Activated CD4-positive, CD25-positive, alpha-beta regulatory T cell (primary cell): Measurements from ENCODE around the gene IL26.
"Not testable (repeated sequence)": the region's sequence is repeated elsewhere in the genome, so short reads cannot be mapped to it uniquely, and the experiment has no call there.

ENCODE experiments used
- DNase-seq, 4 experiments: peaks; one replicate each; lab custom pipeline; 2025; lab: John Stamatoyannopoulos, UW

IL26 gene

DNA sequence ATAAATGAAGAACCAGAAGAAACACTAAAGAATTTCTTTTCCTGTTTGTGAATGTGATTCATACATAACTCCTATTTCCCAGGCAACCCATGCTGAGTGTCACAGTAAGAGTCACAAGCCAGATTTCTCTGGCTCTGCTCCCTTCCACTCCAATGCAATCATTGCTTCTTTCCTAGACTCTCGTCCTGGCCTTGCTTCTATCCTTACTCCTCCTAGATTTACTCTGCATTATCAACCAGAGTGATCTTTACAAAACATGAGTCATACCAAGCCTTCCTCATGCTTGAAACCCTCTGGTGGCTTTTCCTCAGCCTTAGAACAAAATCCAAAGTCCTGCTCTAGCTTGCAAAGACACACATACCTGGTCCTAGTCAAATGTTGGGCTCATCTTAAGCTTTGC lies 14.5 kb upstream of the IL26 start:
- DNase-seq, result no peak

DNA sequence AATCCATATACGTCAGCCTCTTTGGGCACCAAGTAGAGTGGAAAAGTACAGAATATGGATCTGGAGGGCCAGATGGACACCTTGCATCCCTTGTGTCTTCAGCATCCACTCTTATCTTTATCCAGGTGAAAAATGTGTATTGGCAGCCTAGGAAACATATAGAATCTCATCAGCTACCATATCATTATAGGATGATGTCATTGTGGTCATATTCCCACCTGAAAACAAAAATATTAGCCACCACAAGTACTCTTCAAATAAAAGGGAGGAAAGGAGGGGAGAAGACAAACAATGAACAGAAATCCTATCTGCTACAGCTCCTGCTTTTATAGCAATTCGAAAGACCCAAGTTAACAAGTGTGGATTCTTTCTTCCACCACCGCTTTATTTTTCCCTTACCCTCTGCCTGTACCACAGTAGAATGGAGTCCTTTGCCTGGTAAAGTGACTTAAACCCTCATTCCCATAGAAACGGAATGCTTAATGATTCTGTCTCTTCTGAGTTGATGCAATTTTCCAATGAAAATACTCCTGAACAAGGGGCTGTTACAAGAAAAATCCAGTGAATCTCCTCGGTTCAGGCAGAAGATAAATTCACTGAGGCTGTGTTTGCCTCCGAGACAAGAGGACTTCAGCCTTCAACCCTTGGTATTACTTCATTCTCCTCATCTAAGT lies 13.8 kb upstream of the IL26 start:
- DNase-seq, result no peak

DNA sequence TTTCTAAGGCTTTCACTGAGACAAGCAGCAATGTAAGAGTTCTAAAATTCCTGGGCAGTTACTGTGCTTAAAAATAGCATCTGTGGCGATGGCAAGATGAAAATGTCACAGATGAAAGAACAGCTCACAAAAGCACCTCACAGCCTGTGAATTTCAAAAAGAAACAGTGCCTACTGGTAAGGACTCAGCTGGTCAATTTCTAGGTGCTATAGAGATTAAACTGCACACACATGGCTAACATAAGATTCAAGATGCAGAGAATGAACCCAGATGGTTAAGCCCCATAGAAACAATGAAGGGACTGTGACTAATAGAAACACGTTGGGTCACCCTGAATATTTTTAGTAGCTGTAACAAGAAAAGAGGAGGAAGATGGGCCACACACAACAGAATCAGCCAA lies 12.0 kb upstream of the IL26 start:
- no peak for DNase-seq

DNA sequence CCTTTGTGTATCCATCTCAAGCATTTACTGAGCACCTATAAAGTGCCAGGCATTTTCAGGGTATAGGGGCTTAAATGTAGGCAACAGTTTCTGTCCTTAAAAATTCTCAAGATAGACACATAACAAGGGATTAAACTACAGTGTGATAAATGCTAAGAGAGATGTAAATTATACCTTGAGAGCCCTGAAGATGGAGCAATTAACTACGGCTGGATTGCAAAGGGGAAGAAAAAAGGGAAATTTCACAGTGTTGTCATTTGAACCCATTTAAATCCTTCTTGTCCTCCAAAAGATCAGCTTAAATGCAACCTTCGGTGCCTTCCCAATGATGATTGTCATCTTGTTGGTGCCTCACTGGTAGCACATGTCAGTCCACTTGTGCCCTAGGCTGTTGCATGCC lies 11.5 kb upstream of the IL26 start:
- DNase-seq, result no peak

DNA sequence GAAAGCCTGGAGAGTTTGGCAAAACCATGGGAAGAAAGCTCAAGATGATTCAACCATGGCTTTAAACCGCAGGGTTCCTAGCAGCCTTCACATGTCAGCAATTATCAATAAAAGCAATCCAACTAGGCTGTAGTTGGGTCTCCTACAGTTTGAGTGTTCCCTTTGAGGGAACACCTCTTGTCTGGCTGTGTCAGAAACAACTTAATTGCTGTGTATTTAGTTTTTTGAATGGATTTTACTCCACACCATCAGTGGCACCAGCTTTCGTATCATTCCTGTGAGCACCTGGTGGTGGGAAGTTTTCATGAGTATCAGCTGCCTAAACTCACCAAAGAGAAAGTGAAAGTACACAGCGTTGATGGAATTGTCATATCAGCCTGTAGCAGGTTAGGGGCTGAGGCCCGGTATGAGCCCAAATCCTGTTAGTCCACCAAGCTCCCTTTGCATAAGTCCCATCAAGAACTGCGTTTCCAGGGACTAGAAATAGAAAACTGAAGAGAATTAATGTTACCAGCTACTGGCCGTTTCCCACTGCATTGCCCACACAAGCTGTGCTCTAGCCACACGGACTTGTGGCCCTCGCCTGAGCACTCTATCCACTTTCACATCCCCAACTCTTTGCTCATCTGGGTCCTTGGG lies 10.9 kb upstream of the IL26 start:
- peak in 1 of 4 experiments; percentile 6 for DNase-seq

DNA sequence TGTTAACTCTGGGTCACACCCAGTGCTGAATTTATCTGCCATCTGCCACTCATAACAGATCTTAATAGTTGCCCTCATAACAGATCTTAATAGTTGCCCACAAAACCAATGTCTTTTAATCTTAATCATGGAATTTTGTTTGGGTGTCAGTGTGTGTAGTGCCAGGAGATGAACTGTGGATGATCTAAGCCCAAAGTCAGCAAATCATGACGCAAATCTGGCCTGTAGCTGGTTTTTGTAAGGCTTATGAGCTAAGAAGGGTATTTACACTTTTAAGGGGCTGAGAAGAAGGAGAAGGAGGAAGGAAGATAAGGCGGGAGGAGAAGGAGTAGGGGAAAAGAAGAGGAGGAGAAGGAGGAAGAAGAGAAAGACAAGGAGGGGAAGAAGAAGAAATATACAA lies 10.0 kb upstream of the IL26 start:
- DNase-seq, result no peak

DNA sequence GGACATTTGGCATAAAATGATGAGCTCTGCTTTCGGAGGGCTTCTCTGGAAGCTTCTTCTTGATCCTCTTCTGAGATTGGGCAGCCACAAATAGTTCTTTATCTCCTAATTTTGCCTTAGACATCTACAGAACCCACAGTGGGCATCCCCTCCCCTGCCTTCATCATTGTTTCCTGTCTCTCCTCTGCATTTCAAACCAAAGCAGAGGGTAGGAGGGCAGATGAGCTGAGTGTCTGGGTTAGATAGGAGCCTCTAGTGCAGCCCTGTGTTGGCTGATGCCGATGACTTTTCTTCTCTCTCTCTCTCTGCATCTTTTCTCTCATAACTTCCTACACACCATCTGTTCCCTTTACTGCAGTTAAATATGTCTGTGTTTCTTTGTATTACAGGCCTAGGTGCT lies 8.5 kb upstream of the IL26 start:
- DNase-seq, result no peak

DNA sequence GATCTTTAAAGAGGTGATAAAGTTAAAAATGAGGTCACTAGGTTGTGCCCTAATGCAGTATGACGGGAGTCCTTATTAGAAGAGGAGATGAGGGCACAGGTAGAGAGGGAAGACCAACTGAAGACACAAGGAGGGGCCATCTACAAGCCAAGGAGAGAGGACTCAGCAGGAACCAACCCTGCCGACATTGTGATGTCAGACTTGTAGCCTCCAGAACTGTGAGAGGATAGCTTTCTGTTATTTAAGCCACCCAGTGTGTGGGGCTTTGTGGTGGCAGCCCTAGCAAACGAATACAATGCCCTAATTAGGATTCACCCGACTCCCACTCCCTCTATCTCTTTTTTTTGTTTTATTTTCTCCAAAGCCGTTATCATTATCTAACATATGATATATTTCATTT lies 7.9 kb upstream of the IL26 start:
- DNase-seq, result no peak

DNA sequence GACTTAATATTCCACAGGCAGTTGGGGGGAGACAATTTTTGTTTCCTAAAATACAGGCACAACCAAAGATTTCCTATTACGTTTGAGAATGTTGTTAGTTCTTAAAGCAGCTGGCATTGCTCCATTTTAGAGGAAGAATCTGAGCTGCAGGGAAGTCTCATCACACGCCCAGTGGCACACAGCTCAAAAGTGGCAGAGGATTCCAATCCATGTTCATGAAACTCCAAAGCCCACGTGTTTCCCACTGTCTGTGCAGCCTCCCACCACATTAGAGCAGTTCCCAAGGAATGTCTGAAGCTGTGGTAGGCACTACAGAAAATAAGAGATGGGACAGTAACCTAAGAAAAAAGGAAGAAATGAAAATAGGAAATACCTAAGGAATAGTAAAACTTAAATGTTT lies 6.1 kb upstream of the IL26 start:
- no peak for DNase-seq

DNA sequence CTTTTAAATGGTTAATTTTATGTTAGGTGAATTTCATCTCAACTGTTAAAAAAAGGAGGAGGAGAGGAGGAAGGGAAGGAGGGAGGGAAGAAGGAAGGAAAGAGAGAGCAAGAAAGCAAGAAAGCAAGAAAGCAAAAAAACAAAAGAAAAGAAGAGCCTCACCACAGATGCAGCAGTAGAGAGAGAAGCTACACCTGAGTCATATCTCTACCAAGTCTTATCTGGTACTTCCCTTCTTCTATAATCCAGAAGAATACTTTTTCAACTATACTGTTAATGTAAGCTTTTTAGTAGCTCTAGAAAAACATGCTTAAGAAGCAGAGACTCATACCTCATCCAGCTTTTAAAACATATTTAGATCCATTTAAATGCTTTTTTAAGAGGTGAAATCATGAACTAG lies 5.6 kb upstream of the IL26 start:
- no peak for DNase-seq

DNA sequence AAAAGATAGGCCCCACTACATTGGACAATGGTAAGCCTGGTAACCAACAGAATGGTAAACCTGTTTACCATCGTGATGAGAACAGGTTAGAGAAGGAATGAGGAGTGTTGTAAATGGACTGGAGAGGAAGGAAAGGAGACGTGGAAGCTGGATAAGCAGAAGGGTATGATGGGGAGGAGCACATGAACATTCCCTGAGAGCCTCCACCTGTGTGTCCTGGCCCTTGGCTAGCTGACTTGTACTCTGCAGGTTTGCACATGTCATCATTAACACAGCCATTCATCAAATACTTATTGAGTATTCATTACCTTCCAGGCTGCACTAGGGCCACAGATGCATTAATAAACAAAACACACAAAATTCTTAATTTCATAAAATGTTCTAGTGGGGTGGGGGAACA lies 4.3 kb upstream of the IL26 start:
- DNase-seq, result no peak

DNA sequence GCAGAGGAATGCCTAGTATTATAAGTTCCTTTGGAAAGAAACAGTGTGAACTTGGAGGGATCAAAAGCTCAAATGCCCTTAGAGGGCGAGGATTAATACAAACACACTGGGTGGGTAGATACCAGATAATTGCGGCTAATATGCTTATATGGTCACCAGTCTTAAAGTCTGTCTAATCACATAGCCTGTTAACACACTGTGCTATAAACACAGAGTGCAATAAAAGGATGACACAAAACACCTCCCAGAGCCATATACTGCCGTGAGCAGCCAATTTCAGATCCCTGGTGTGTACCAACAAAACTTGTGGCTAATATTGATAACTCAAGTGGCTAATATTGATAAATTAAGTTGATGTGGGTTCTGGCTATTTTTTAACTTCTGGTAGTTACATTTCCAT lies 1.7 kb upstream of the IL26 start:
- no peak for DNase-seq

DNA sequence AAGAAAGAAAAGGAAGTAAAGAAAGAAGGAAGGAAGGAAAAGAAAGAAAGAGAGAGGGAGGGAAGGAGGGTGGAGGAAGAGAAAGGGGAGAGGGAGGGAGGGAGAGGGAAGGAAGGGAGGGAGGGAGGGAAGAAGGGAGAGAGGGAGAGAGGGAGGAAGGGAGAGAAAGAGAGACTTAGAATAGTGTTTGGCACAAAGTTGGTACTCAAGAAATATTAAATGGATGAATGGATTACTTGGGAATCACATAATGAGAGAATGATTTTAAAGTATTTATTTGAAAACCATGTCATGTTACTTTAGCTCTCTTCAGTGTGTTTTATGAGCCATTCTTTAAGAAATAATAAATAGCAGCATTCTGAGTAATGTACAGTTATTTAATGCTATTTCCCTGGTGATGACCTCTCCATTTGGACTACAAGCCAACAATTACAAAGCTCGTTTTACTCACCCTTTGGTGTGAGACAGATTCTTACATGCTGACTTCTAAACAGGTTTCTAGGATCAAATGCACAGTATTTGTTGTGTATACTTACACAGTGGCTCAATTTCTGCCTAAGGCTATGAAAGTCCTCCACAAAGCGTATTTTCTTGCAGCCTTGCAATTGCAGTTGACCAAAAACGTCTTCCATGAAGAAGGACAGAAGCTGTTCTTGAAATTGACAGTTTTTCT lies 861 bp downstream of the IL26 start:
- no peak for DNase-seq

DNA sequence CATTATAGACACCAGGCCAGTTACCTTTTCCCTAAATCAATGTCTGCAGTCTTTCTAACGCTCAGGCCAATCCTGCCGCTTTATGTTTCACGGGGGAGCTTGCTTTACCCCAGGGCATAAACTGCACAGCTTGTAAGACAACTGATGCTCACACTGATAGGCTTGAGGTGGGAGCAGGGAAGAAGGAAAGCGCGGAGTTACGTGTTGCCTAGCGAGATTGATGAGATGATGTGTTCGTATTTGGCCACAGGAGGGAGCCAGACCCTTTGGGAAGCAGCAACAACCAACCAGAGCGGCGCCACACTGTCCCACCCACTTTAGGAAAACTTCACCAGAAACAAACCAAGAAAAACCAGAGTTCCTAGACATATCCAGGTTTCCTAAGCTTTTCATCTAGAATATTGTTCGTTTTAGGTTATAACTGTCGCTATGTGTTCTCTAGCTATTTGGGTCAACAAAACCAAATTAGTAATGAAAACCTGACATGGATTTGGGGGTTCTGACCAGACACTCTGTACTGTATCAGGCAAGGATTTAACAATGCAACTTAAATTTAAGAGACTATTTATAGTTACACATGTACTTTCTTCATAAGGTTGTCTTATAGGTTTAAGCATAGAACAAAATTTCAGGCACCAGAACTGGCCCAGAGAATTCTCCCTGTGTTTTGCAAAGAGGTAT lies 2.4 kb downstream of the IL26 start:
- DNase-seq, result peak; percentile 24 to 39 (median 36)

DNA sequence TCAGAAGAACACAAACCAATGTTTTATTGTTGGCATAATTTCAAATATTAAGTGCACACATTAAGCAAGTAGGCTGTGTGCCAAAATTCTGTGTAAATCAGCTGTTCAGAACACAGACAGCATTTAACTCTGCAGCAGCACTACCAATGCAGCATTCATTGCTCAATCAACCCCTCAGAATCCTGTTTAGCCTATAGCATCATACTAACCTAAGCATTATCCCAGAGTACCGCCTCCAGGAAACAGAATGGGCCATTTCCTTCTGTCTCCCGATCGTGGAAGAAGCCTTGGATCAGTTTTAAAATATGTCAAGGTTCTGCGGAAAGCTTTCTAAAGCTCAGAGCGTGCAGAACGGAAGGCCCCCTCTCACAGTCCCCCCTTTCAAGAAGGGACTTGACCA lies 3.3 kb downstream of the IL26 start:
- DNase-seq, result no peak

DNA sequence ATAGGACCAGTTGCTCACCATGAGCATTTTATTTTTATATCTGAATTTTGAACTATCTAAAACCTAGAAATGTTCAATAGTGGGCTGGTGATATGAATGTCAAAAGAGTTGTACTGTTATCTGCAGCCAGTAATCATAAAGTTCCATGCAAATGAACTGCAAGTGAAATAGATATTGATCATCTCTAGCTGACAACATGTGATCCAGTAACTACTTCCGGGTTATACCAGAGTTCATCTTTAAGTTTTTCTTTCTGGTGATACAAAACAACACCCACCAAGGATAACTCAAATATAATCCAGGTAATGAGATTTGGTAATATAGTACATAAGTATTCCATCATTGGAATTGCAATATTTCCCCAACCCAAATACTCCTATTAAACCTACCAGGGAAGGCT lies 4.1 kb downstream of the IL26 start:
- no peak for DNase-seq

DNA sequence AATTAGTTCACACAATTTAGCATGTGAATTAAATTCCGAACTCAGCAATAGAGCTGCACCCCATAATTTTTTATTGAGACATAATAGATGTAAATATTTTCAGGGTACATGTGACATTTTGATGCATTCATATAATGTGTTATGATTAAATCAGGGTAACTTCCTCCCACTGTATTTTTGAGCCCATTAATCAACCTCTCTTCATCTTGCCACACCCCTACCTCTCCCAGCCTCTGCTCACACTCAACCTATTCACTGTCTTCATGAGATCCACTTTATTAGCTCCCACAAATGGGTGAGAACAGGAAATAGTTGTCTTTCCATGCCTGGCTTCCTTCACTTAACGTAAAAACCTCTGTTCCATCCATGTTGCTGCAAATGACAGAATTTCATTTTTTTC lies 14.7 kb downstream of the IL26 start:
- DNase-seq, result no peak

DNA sequence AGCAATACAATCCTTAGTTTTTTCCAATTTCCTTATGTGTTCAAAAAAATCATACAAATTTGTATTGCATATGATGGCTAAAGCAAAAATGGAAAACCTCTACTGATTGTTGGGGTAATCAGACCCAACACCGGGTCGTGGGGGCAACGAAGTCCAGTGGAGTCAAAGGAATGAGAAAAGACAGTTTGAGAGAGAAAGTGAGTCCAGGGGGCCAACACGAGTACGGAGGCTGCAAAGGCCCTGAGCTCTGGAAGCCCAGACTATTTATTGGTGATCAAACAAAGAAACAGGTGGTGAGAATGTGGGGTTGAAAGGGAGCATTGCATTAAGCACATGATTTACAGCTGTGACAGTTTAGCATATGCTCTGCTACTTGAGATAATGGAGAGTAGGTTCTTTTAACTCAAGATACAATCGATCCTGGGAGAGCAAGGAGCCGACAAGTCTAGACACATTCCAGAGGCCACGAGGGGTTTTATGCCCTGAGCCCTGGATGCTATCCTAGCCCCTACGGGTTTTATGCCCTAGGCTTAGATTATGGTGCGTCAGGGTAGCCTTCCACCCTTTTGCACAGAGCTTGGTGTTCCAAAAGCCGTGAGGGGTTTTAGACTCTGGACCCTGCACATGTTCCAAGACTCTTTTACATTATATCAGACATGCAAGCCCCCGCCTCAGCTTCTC lies 16.4 kb downstream of the IL26 start:
- DNase-seq, result not testable (repeated sequence)

DNA sequence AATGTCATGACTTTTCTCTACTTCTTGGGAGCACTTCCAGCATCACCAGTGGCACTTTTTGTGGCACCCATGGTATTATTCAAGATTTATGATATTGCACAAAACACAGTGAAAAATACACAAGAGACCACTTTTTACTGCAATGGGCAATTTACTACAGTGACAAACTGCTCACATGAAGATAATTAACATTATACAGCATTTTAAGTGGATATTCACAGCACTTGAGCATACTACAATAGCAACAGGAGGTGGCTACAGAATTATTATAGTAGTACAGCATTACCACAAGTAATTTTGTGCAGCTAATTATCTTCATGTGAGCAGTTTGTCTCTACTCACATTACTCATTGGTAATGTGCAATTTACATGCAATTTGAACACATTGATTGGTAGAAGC lies 18.3 kb downstream of the IL26 start:
- no peak for DNase-seq

DNA sequence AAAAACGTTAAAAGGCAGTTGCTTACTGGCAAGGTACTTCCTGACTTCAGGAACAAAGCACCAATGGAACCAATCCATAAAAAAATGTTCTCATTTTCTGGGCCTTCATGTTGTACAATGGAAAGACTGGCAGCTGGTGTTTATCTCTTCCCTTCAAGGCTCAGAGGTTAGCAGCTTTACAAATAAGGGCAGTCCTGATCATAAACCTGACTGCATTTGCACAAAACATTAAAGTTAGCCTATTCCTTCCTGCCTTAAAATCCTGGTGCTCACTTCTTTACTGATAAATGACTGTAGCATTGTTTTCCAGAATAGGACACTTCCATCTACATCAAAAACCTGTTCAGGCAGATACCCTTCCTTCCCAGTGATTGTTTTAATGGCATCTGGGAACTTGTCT lies 19.2 kb downstream of the IL26 start:
- DNase-seq, result no peak

DNA sequence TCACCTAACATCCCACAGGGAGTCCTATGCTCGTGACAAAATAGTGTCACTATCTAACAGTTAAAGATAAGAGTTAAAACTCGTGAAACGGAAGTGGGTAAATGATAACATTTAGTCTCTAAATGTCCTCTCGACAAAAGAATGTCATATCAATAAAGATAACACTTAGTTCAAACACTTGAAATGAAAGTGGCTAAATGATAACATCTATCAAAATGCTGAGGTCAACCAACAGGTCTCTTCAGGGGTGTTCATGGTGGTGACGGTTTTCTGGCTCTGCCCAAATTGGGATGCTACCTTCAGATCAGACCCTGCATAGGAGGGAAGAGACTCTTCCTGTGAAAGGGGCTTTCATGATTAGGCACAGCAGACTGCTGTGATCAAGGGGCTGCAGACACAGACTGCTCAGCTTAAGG lies 22.1 kb downstream of the IL26 start:
- DNase-seq, result no peak

DNA sequence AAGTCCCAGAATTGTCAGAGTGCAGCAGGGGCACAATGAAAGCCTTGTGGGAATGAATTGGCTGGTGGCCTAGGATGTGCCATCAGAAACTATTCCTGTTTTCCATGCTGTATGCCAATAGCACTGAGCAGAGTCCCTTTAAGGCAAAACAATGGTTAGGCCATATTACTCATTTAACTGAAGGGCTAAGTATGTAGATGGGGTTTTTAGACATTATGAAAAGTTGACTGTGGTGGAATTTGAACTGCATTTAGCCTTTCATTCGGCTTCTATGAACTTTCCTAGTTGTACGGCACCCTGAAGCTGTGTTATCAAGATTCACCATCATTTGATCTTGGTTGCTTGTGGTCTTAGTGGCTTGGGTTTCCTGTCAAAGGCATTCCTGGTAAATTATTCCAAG lies 24.8 kb downstream of the IL26 start:
- no peak for DNase-seq

DNA sequence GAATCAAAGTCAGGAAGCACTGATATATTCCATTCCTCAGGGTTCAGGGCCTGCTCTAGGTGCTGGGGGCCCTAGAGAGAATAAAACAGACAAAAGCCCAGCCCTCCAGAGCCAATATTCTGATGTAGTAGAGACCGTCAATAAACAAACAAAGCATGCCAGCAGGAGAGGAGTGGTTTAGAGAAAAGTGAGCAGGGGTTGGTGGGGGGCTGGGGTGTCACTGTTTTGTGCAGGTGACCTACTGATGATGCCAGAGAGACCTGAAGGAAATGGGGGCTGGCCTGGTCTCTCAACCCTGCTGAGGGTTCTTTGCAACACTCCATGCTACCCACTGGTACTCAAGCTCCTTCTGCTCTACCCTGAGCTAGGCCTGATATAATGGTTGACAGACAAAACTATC lies 26.5 kb downstream of the IL26 start:
- DNase-seq, result no peak
